ENCODE measurements around the gene EFL1. TPM values are rescaled to one million over a fixed set of nuclear protein-coding genes. Genes with fewer than 3 reads are reported as not detected.
"Not testable (repeated sequence)": the region's sequence is repeated elsewhere in the genome, so short reads cannot be mapped to it uniquely, and the experiment has no call there.

The EFL1 gene
- total RNA-seq, 3 donors from 2014 or later = 28.7 to 42.9 (median 33.1) TPM

DNA sequence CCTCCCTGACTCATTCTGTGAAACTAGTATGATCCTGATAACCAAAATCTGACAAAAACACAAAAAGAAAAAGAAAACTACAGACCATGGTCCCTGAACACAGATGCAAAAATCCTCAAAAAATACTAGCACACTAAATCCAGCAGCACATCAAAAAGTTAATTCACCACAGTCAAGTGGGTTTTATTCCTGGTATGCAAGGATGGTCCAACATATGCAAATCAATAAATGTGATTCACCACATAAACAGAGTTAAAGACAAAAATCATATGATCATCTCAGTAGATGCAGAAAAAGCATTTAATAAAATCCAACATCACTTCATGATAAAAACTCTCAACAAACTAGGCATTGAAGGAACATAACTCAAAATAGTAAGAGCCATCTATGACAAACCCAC lies 12.9 kb upstream of the EFL1 start:
- no peak overlapping the region for H3K4me3 ChIP-seq
- TF ChIP-seq, protein P1, sequence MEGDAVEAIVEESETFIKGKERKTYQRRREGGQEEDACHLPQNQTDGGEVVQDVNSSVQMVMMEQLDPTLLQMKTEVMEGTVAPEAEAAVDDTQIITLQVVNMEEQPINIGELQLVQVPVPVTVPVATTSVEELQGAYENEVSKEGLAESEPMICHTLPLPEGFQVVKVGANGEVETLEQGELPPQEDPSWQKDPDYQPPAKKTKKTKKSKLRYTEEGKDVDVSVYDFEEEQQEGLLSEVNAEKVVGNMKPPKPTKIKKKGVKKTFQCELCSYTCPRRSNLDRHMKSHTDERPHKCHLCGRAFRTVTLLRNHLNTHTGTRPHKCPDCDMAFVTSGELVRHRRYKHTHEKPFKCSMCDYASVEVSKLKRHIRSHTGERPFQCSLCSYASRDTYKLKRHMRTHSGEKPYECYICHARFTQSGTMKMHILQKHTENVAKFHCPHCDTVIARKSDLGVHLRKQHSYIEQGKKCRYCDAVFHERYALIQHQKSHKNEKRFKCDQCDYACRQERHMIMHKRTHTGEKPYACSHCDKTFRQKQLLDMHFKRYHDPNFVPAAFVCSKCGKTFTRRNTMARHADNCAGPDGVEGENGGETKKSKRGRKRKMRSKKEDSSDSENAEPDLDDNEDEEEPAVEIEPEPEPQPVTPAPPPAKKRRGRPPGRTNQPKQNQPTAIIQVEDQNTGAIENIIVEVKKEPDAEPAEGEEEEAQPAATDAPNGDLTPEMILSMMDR (IDR thresholded peaks at IDR 0.05) = no peak
- DNase-seq (no peak), ATAC-seq (no peak)
- intact Hi-C loops (cut with DNase I, micrococcal nuclease) = no loop called here
- H3K9me3 ChIP-seq = peaks cover 4% of the 10 kb centered on the region
- H3K4me1 ChIP-seq (ENCODE audit: low read depth) = no peaks in the 10 kb centered on the region
- no peaks in the 10 kb centered on the region for H3K36me3 ChIP-seq (ENCODE audit: low read depth)

GRCh38 chr15:82272154-82272553 lies 9.6 kb upstream of the EFL1 start:
- Histone ChIP-seq H3K4me1 (ENCODE audit: low read depth) (no peaks in the 10 kb centered on the region), H3K9me3 (peaks cover 4% of the 10 kb centered on the region), H3K4me3 (no peak overlapping the region), H3K36me3 (ENCODE audit: low read depth) (no peaks in the 10 kb centered on the region)
- TF ChIP-seq, protein P1 (IDR thresholded peaks at IDR 0.05) = no peak
- intact Hi-C loops (cut with DNase I, micrococcal nuclease) = no loop called here
- no peak for ATAC-seq
- no peak for DNase-seq

DNA sequence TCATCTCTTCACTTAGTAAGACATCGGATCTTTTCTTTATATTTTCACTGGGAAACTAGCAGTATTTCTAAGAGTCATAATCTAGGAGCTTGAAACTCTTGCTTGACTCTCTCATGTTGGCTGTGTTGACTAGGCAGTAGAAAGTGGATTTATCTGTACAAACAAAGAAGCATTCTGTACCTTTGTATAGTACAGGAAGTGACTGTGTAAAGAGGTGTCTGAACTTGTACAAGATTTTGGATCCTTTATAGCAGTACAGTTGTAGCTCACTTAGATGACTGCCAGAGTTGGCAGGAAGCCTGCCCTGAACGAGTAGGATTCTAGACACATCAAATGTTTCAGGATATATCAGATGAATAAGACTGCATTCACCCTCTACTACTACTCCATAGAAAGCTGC lies 5.9 kb upstream of the EFL1 start:
- H3K9me3 ChIP-seq; intact Hi-C loops (cut with DNase I, micrococcal nuclease); H3K4me1 ChIP-seq (ENCODE audit: low read depth); DNase-seq; H3K4me3 ChIP-seq; H3K36me3 ChIP-seq (ENCODE audit: low read depth): not testable (repeated sequence)
- peak; percentile 13 for ATAC-seq

DNA sequence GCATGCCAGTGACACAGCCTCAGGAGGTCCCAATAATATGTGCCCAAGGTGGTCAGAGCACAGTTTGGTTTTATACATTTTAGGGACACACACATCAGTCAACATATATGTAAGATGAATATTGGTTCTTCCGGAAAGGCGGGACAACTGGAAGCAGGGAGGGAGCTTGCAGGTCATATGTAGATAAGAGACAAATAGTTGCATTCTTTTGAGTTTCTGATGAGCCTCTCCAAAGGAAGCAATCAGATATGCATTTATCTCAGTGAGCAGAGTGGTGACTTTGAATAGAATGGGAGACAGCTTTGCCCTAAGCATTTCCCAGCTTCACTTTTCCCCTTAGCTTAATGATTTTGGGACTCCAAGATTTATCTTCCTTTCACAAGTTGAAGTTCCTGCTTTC lies 4.6 kb upstream of the EFL1 start:
- H3K36me3 ChIP-seq (ENCODE audit: low read depth) = not testable (repeated sequence)

DNA sequence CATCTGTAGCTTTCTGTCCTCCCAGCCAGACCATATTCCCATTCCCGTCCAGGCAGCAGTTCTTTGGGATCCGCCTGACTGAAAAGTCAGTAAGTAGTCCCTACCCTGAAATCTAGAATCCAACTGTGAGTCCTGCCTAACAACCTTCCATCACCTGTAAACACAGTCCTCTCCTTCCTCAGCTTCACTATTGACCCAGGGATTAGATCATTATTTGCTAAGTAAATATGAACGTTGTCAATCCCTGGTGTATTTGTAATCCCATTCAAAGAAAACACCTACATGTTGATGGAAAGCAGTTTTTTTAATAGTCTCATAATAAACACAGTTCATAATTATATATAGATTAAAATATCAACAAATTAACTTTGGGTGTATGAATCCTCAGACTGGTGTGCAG lies 816 bp upstream of the EFL1 start:
- Histone ChIP-seq H3K4me1 (ENCODE audit: low read depth) (peaks cover 16% of the 10 kb centered on the region), H3K36me3 (ENCODE audit: low read depth) (no peaks in the 10 kb centered on the region), H3K4me3 (no peak overlapping the region), H3K9me3 (no peaks in the 10 kb centered on the region)
- DNase-seq (no peak), ATAC-seq (peak; percentile 43)
- intact Hi-C loops (cut with DNase I, micrococcal nuclease) = no loop called here
- TF ChIP-seq, protein P1 (IDR thresholded peaks at IDR 0.05) = no peak

More for the DNA sequence above, 4.6 kb upstream of the EFL1 start:
- H3K9me3 ChIP-seq; DNase-seq; intact Hi-C loops (cut with DNase I, micrococcal nuclease); H3K4me3 ChIP-seq; H3K4me1 ChIP-seq (ENCODE audit: low read depth); ATAC-seq: not testable (repeated sequence)

GRCh38 chr15:82261566-82262421 lies 740 bp downstream of the EFL1 start:
- H3K36me3 ChIP-seq (ENCODE audit: low read depth); H3K9me3 ChIP-seq; intact Hi-C loops (cut with DNase I, micrococcal nuclease): not testable (repeated sequence)
- ATAC-seq = peak; percentile 80
- Histone ChIP-seq H3K4me3 (peak overlapping the region; percentile 66), H3K4me1 (ENCODE audit: low read depth) (peaks cover 16% of the 10 kb centered on the region)
- DNase-seq = peak; percentile 60 to 76 (median 72)

DNA sequence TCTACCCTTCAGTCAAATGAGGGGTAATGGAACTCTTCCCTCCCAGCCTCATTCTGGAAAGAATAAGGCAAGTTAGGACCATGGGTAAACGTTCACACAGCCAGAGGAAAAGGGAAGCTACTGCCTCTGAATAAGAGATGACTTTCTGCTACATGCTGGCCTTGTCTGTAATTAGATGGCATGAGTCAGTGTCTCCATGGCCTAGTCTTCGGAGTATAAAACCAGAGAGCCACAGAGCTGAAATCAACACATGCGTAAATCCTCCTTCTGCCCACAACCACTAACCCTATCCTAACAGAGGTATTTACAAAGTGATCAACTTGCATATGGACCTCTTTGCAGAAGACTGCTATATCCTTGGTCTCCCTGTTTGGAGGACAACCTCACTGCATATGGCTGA lies 14.3 kb downstream of the EFL1 start:
- H3K4me1 ChIP-seq (ENCODE audit: low read depth); ATAC-seq; DNase-seq; H3K4me3 ChIP-seq; H3K9me3 ChIP-seq; H3K36me3 ChIP-seq (ENCODE audit: low read depth); intact Hi-C loops (cut with DNase I, micrococcal nuclease): not testable (repeated sequence)

- DNase-seq = not testable (repeated sequence)
Observed at GRCh38 chr15:82245956-82246355, 16.6 kb downstream of the EFL1 start.

DNA sequence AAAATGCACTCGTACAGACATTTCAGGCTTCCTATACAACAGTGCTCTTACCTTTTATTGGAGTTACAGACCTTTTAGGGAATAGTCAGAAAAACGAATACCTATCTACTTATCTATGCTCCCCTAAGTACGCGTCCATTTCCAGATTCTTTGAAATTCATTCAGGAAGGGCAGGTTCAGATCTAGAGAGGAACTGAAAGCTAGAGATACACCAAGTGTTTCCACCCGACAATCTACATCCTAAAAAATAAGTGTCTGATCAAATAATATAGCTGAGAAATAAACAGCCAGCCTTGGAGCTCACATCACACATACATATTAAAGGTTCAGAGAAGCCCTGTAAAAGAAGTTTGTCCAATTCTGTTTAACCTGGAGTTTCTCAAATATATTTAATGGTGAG lies 18.9 kb downstream of the EFL1 start:
- intact Hi-C loops (cut with DNase I, micrococcal nuclease); H3K9me3 ChIP-seq; H3K36me3 ChIP-seq (ENCODE audit: low read depth); H3K4me3 ChIP-seq; ATAC-seq; DNase-seq: not testable (repeated sequence)
- peaks cover 25% of the 10 kb centered on the region for H3K4me1 ChIP-seq (ENCODE audit: low read depth)

More at GRCh38 chr15:82245956-82246355, 16.6 kb downstream of the EFL1 start:
- H3K4me3 ChIP-seq; ATAC-seq; H3K36me3 ChIP-seq (ENCODE audit: low read depth); H3K4me1 ChIP-seq (ENCODE audit: low read depth); intact Hi-C loops (cut with DNase I, micrococcal nuclease); H3K9me3 ChIP-seq: not testable (repeated sequence)

GRCh38 chr15:82241836-82242499 lies 20.6 kb downstream of the EFL1 start:
- H3K9me3 ChIP-seq; ATAC-seq; H3K4me3 ChIP-seq; intact Hi-C loops (cut with DNase I, micrococcal nuclease); DNase-seq; H3K36me3 ChIP-seq (ENCODE audit: low read depth): not testable (repeated sequence)
- H3K4me1 ChIP-seq (ENCODE audit: low read depth) = peaks cover 38% of the 10 kb centered on the region

Measured in mucosa of descending colon (tissue), 3 donors.